Spleen (tissue), 7 donors: ENCODE data around the gene BACH2.

Experiments
- CTCF ChIP-seq, 11 experiments: fragments of 200-600 bp in 7 of 11; fragments of 450-650 bp in 4 of 11; sonication (generic) in 4 of 11; IDR thresholded peaks in 8 of 11; conservative IDR thresholded peaks in 3 of 11; 1 replicate in 7 of 11; 2 replicates in 4 of 11; pipeline versions ENCODE4 v1.4.0 to v1.8.0; 2016 to 2021; ENCODE audit warnings: antibody characterized with exemption in 11 of 11, inconsistent platforms in 4 of 11, mild to moderate bottlenecking in 1 of 11
- POLR2A ChIP-seq, 3 donors: fragments of 450-650 bp; IDR thresholded peaks; one replicate each; pipeline ENCODE4 v1.5.1; 2017; ENCODE audit warnings: antibody characterized with exemption in 3 of 3, mild to moderate bottlenecking in 1 of 3
- donor health status: DM: no; HTN: no; CAD: no; lungs with moderate emphysema.
- donor health status: DM: no; HTN: no; CAD: no.
- donor health status: DM: no; HTN: no; CAD: no.

- TF ChIP-seq CTCF (IDR thresholded peaks at IDR 0.05 in 8 of 11, conservative IDR thresholded peaks at IDR 0.05 in 3 of 11) (no peak), POLR2A (IDR thresholded peaks at IDR 0.05) (no peak)
Measured at GRCh38 chr6:90229331-90230010, 67.2 kb downstream of the BACH2 start.
